ENCODE measurements around the gene FBXO48.

FBXO48 gene

GRCh38 chr2:68432696-68433658 lies 34.1 kb downstream of the FBXO48 start:
- DNase-seq = no peak

- DNase-seq = no peak
Observed at GRCh38 chr2:68431316-68431972, 35.6 kb downstream of the FBXO48 start.

GRCh38 chr2:68429311-68429826 lies 37.7 kb downstream of the FBXO48 start:
- DNase-seq = no peak

- DNase-seq = no peak
Observed at GRCh38 chr2:68428746-68429145, 38.3 kb downstream of the FBXO48 start.

- DNase-seq = no peak
Observed at GRCh38 chr2:68428126-68428525, 39.0 kb downstream of the FBXO48 start.

GRCh38 chr2:68426848-68427579 lies 40.1 kb downstream of the FBXO48 start:
- no peak for DNase-seq

GRCh38 chr2:68426446-68426845 lies 40.6 kb downstream of the FBXO48 start:
- no peak for DNase-seq

- DNase-seq = no peak
Observed at GRCh38 chr2:68425503-68425902, 41.6 kb downstream of the FBXO48 start.

GRCh38 chr2:68423966-68424650 lies 43.0 kb downstream of the FBXO48 start:
- no peak for DNase-seq

GRCh38 chr2:68420254-68420910 lies 46.7 kb downstream of the FBXO48 start:
- no peak for DNase-seq

GRCh38 chr2:68418855-68419254 lies 48.2 kb downstream of the FBXO48 start:
- no peak for DNase-seq

- DNase-seq = no peak
Observed at GRCh38 chr2:68418419-68418818, 48.7 kb downstream of the FBXO48 start.

GRCh38 chr2:68417926-68418325 lies 49.2 kb downstream of the FBXO48 start:
- no peak for DNase-seq

GRCh38 chr2:68416081-68416675 lies 50.9 kb downstream of the FBXO48 start:
- DNase-seq = no peak

- no peak for DNase-seq
Observed at GRCh38 chr2:68415521-68415920, 51.6 kb downstream of the FBXO48 start.

- DNase-seq = no peak
Observed at GRCh38 chr2:68414876-68415275, 52.2 kb downstream of the FBXO48 start.

GRCh38 chr2:68414452-68414851 lies 52.6 kb downstream of the FBXO48 start:
- no peak for DNase-seq

GRCh38 chr2:68413466-68413865 lies 53.6 kb downstream of the FBXO48 start:
- DNase-seq = no peak

- DNase-seq = no peak
Observed at GRCh38 chr2:68412127-68412819, 54.8 kb downstream of the FBXO48 start.

- DNase-seq = no peak
Observed at GRCh38 chr2:68411397-68412126, 55.5 kb downstream of the FBXO48 start.
